Activated CD8-positive, alpha-beta memory T cell treated with anti-CD3 and anti-CD28 coated beads for 4 hours (primary cell): ENCODE data around the gene GOLT1A.

ENCODE experiments used
- DNase-seq, 2 donors: peaks; one replicate each; pipeline ENCODE4 v3.0.0-alpha.2; 2020; ENCODE audit warnings: low read depth in 2 of 2

Gene GOLT1A

GRCh38 chr1:204213668-204214662 is at the start of gene GOLT1A:
GOLT1A (minus strand) TSS chr1:204213988; CDS start chr1:204213906, 82 bp downstream.
- DNase-seq: no peak

- no peak for DNase-seq
Observed at GRCh38 chr1:204263254-204263910, 49.6 kb upstream of the GOLT1A start.

GRCh38 chr1:204262506-204263253 is 48.9 kb upstream of the GOLT1A start:
- no peak for DNase-seq

- DNase-seq: no peak
Observed at GRCh38 chr1:204261746-204262505, 48.1 kb upstream of the GOLT1A start.

GRCh38 chr1:204261266-204261665 is 47.5 kb upstream of the GOLT1A start:
- no peak for DNase-seq

- DNase-seq: no peak
Observed at GRCh38 chr1:204260601-204261197, 46.9 kb upstream of the GOLT1A start.

GRCh38 chr1:204259782-204260181 is 46.0 kb upstream of the GOLT1A start:
- DNase-seq: no peak

GRCh38 chr1:204259196-204259595 is 45.4 kb upstream of the GOLT1A start:
- no peak for DNase-seq

GRCh38 chr1:204258213-204259115 is 44.7 kb upstream of the GOLT1A start:
- DNase-seq: no peak

- no peak for DNase-seq
Observed at GRCh38 chr1:204257446-204257845, 43.7 kb upstream of the GOLT1A start.

GRCh38 chr1:204256531-204256930 is 42.7 kb upstream of the GOLT1A start:
- no peak for DNase-seq

GRCh38 chr1:204255966-204256365 is 42.2 kb upstream of the GOLT1A start:
- no peak for DNase-seq

GRCh38 chr1:204255225-204255624 is 41.4 kb upstream of the GOLT1A start:
- DNase-seq: no peak

- no peak for DNase-seq
Observed at GRCh38 chr1:204254031-204254661, 40.4 kb upstream of the GOLT1A start.

GRCh38 chr1:204251926-204252689 is 38.3 kb upstream of the GOLT1A start:
- no peak for DNase-seq

- no peak for DNase-seq
Observed at GRCh38 chr1:204251286-204251685, 37.5 kb upstream of the GOLT1A start.

- no peak for DNase-seq
Observed at GRCh38 chr1:204250428-204251030, 36.7 kb upstream of the GOLT1A start.

- DNase-seq: no peak
Observed at GRCh38 chr1:204249736-204250427, 36.1 kb upstream of the GOLT1A start.
